Measurements from ENCODE around the gene TAOK2.

Gene TAOK2

DNA sequence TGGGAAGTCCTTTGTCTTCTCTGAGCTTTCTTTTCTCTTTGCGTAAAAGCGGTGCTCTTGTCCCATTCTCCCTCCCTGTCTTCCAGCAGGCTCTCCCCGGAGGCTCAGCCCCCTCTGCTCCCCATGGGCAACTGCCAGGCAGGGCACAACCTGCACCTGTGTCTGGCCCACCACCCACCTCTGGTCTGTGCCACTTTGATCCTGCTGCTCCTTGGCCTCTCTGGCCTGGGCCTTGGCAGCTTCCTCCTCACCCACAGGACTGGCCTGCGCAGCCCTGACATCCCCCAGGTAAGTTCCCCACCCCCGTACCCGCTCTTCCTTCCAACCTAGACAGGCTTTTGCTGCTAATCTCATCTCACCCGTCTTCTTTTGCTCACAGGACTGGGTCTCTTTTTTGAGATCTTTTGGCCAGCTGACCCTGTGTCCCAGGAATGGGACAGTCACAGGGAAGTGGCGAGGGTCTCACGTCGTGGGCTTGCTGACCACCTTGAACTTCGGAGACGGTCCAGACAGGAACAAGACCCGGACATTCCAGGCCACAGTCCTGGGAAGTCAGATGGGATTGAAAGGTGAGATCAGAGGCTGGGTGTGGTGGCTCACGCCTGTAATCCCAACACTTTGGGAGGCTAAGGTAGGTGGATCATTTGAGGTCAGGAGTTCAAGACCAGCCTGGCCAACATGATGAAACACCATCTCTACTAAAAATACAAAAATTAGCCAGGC, 10.5 kb upstream of the TAOK2 start:
- DNase-seq (ENCODE audit: low spot score) = no peak

- no peak for DNase-seq (ENCODE audit: low spot score)
Measured at GRCh38 chr16:29968205-29968604, 5.5 kb upstream of the TAOK2 start.

DNA sequence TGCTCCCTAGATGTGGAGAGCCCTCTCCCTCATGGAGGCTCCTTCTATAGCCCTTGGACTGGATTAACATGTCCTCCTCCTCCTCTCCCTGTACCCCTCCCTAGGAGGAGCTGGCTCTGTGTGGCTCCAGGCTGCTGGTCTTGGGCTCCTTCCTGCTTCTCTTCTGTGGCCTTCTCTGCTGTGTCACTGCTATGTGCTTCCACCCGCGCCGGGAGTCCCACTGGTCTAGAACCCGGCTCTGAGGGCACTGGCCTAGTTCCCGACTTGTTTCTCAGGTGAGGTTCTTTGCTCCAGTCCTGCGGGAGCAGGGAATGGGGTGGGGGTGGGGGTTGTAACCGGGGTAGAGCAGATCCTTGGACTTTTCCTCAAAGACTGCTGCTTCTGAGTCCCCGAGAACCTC, 2.4 kb upstream of the TAOK2 start:
- no peak for DNase-seq (ENCODE audit: low spot score)

DNA sequence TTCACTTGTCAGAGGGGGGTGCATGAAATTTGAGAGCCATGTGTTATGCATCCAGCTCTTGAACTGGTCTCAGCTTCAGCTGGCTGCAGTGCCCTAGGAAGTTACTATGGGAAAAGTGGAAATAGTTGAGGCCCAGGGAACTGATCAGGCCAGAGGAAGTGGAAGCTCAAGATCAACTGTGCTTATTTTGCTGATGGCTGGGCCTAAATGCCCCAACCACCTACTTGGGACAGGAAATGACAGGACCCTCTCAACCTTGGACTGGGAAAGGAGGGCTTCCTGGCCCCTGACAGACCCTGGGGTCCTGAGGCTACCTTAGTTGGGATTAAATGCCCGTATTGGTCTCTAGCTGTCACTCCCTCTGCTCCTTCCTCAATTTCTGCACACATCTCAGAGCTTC, 1.2 kb upstream of the TAOK2 start:
- DNase-seq (ENCODE audit: low spot score) = no peak

GRCh38 chr16:29972992-29973383, 680 bp upstream of the TAOK2 start:
- no peak for DNase-seq (ENCODE audit: low spot score)

DNA sequence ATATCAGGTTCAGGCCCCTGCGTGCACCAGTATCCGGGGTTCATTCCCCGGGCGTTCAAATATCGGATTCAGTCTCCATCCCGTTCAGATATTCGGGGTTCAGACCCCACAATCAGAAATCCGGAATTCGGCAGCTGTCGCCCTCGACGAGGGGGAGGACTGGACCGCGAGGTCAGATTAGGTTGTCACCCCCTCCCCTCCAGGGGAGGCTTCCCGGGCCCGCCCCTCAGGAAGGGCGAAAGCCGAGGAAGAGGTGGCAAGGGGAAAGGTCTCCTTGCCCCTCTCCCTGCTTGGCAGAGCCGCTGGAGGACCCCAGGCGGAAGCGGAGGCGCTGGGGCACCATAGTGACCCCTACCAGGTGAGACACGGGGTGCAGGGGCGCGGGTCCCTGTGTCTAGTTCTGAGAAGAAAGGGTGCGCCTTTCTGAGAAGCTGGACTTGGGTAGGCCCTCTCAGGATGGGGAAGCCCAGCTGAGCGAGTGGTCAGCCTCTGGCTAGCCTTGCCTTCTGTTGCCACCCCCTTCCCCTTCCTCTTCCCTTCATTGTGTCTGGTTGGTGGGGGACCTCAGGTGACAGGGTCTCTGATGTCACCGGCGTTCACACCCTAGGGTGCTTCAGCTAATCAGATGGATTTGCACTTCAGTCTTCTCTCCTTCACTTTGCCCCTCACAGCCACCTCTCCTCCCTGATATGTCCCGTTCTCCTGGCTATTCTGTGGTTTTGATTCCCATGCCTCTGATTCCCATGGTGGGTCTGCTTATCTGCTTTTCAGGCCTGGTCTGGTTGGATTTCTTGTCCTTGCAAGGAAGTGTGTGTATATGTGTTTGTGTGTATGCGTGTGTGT, 844 bp downstream of the TAOK2 start:
- DNase-seq (ENCODE audit: low spot score) = no peak

DNA sequence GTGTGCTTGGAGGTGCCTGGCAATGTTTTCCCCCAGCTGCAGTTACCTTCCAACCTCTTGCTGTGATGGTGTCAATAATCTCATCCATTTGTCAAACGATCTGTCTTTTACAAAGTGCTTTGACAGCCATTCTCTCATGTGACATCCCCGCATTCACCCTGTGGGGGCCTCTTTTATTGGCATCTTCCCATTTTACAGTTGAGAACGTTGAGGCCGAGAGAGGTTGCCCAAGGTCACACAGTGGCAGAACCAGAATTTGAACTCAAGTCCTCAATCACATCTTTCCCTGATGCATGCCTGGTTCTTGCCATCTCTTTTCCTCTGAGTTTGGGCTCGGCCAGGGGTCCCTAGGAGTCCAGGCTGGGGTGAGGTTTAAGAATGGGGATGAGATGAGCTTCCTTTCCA, 1.5 kb downstream of the TAOK2 start:
- DNase-seq (ENCODE audit: low spot score) = no peak

DNA sequence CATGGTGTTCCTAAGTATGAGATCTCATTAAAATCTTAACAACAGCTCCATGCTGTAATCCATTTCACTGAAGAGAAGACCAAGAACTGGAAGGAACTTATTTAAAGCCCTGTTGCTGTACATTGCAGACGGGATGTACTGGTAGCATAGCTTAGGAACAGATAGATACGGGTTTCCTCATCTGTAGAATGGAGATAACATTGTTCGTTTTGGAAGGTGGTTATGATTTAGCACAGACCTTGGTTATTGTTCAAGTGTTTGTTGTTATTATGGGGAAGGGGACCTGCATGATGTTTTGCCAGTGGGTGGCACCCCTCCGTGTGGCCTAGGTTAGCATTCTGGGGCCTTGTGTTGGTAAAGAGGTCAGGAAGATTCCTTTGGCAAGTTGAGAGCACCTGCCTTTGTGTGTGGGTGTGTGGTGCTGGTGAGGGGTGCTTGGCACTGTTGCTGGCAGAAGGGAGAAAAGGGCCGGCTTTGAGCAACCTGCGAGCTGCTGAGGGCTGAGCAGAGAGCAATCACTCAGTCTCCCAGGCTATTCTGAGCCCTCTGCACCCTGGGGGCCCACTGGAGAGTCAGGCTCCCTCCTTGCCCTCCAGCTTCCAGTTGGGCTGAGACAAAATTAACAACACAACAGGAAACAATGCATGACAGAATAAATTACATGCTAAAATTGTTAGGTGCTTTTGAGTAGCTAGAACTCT, 2.3 kb downstream of the TAOK2 start:
- no peak for DNase-seq (ENCODE audit: low spot score)

GRCh38 chr16:29977063-29977825, 3.6 kb downstream of the TAOK2 start:
- DNase-seq (ENCODE audit: low spot score) = no peak

- DNase-seq (ENCODE audit: low spot score) = no peak
Measured at GRCh38 chr16:29978081-29978480, 4.4 kb downstream of the TAOK2 start.

GRCh38 chr16:29978564-29979270, 5.0 kb downstream of the TAOK2 start:
- DNase-seq (ENCODE audit: low spot score) = no peak

DNA sequence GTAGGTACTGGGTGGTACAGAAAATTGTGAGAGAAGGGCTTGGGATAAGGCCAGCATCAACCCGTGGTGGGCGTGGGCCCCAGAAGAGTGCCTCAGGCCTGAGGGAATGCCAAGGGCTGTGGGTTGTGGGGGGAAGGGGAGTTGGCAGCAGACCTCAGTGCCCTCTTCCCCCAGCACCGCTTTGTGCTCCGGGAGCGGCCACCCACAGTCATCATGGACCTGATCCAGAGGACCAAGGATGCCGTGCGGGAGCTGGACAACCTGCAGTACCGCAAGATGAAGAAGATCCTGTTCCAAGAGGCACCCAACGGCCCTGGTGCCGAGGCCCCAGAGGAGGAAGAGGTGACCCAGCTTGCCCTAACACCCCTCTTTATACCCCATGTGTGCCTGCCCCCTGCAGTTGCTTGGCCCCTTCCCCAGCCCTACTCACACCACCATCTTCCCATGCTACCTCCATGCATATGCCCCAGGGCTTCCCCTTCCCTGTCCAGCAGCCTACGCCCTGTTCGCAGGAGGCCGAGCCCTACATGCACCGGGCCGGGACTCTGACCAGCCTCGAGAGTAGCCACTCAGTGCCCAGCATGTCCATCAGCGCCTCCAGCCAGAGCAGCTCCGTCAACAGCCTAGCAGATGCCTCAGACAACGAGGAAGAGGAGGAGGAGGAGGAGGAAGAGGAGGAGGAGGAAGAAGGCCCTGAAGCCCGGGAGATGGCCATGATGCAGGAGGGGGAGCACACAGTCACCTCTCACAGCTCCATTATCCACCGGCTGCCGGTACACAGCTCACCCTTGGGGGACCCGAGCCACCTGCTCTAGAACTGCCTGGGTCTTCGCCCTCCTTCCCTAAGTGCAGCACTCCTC, 9.1 kb downstream of the TAOK2 start:
- DNase-seq (ENCODE audit: low spot score) = no peak

- no peak for DNase-seq (ENCODE audit: low spot score)
Measured at GRCh38 chr16:29983420-29984136, 9.9 kb downstream of the TAOK2 start.

GRCh38 chr16:29984137-29984763, 10.6 kb downstream of the TAOK2 start:
- DNase-seq (ENCODE audit: low spot score) = no peak

- DNase-seq (ENCODE audit: low spot score) = no peak
Measured at GRCh38 chr16:29984764-29985147, 11.1 kb downstream of the TAOK2 start.

- no peak for DNase-seq (ENCODE audit: low spot score)
Measured at GRCh38 chr16:29985271-29985811, 11.7 kb downstream of the TAOK2 start.

GRCh38 chr16:29986231-29986630, 12.6 kb downstream of the TAOK2 start:
- DNase-seq (ENCODE audit: low spot score) = no peak

DNA sequence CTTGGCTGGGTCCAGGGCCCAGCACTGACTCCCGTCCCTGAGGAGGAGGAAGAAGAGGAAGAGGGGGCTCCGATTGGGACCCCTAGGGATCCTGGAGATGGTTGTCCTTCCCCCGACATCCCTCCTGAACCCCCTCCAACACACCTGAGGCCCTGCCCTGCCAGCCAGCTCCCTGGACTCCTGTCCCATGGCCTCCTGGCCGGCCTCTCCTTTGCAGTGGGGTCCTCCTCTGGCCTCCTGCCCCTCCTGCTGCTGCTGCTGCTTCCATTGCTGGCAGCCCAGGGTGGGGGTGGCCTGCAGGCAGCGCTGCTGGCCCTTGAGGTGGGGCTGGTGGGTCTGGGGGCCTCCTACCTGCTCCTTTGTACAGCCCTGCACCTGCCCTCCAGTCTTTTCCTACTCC, 13.3 kb downstream of the TAOK2 start:
- no peak for DNase-seq (ENCODE audit: low spot score)

Data from SW480 (cell line).